RPMI8226 (cell line): ENCODE results near the gene RAI14.

Experiments used
- DNase-seq: peaks from one replicate; pipeline ENCODE4 v3.0.0-alpha.2; 2015

Gene RAI14

GRCh38 chr5:34656001-34656699 is at the start of gene RAI14:
TSS of gene RAI14 (plus strand) at chr5:34656328. CDS start at chr5:34686920, 30,592 bp downstream.
- DNase-seq = no peak

DNA sequence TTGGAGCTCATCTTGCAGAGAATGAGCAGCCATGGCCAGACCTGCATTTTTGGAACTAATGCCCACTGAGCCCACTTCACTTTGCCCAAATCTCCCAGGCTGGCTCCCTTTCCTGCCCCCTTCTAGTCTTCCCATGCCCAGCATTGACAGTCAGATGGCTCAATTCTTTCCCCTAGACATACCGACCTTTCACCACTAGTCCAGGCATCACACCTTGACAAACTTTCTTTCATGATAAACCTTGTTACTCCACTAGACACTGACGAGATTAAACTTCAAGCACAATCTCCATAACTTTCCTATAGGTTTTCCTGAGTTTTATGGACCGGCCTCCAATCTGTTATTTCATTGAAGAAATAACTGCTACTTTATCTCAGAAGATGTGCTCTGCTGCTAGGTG is 47.8 kb upstream of the RAI14 start:
- DNase-seq = no peak

- no peak for DNase-seq
These were observed 47.1 kb upstream of the RAI14 start for GRCh38 chr5:34608859-34609648.

- DNase-seq = no peak
These were observed 46.1 kb upstream of the RAI14 start for GRCh38 chr5:34609951-34610441.

DNA sequence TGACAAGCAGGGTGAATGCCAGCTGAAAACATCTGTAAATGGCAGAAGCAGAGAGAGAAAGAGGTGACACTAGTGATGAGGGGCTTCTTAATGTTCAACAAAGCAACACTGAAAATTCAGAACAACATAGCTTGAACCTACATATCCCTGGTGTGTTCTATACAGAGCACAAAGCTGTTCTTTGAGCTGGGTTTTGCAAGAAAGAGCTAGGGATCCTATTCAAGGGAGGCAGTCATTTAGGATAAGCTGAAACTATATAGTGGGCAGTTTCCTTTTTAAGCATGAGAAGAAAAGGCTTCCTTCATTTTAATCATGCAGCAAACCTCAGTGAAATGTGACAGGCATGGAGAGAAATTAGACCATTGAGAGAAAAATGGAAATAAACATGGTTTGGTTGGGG is 45.6 kb upstream of the RAI14 start:
- DNase-seq = no peak

GRCh38 chr5:34611464-34612415 is 44.4 kb upstream of the RAI14 start:
- DNase-seq = no peak

DNA sequence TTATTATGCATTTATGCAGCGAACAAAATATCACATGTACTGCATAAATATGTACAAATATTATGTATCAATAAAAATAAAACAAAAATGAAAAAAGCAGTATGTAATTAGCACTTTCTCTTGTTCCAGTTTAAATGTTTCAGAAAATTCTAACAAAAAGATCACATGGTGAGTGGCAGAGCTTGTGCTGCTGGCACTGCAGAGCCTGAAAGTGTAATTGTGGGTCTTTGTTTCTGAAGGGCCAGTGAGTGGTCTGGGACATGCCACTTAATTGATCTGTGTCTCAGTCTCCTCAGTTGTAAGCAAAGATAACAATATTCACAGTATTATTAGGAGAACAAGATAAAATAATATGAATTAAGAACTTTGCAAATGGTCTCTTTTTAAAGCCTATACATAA is 39.5 kb upstream of the RAI14 start:
- no peak for DNase-seq

- no peak for DNase-seq
These were observed 37.6 kb upstream of the RAI14 start for GRCh38 chr5:34618371-34619065.

DNA sequence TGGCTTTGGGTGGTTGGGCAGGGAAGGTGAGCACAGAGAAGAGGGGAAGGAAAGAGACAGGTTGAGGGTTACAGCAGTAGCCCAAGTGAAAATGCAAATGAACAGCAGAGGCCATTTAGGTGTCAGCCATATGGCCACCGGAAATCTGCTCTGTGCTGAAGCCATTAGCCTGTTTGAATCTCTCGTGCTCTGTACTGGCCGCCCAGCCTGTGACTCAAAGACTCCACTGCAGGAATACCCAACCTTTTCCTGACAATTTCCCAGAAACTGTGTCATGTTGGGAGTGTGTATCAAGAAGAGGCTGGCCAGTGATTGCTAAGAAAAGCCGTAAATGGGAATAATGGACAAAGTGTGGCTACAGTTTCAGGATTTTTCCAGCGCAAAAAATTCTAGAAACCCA is 35.9 kb upstream of the RAI14 start:
- no peak for DNase-seq

DNA sequence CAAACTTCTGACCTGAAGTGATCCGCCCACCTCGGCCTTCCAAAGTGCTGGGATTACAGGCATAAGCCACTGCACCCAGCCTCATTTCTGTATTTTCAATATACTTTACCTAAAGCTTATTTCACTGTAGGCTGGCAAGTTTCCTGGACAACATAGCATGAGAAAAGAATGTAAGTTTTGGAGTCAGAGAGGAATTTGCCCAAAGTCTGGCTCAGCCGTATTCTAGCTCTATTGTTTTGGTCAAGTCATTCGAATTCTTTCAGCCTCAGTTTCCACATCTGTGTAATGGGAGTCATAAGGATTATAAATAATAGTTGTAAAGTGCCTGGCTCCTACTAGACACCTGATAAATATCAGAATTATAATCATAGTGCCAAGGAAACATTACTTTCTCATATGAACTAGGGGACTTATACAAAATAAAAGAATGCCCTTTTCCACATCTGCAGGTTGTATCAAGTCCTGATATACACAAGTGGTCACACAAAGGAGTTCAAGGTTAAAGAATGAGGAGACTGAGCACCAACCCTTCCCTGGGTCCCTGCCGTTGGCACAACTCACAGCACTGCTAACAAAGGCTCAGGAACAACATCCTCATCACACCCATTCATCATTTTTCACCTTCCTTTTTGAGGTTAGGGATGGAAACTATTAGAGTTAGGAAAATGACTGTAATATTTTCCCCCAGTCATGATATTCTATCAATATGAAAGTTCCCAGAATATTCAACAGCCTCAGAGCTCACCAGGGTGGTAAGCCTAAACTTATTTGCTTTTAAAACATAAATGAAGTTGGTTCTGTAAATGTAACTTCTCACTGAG is 34.6 kb upstream of the RAI14 start:
- no peak for DNase-seq

DNA sequence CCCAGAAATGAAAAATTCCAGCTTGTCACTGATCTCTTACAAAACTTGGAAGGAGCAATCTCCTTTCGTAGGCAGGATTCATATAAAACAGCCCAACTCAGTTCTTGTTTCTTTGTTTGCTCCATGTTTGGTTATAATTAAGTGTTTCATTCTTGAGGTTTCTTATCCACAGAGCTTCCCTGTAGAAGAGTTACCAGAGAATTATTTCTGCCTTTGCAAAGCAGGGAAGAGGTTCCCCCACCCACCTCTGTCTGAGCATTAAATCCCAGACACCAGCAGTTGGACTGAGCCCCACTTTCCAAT is 34.1 kb upstream of the RAI14 start:
- no peak for DNase-seq

- DNase-seq = no peak
These were observed 31.4 kb upstream of the RAI14 start for GRCh38 chr5:34624691-34625090.

DNA sequence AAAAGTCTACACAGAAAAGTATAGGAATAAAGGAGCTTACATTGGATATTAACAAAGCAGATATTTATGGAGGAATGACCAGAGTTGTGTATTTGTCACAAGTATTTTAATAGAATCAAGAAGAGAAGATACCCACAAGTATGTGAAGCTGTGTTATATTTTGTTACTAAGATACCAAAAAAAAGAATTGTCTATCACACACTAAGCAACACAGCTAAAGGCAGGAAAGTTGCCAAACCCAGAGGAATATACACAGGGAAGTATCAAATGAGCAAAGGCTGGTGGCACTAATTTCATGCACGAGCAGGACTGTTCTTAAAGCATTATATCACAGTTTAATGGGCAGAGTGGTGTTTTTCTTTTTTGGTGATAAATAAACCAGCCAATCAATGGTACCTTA is 30.9 kb upstream of the RAI14 start:
- DNase-seq = no peak

DNA sequence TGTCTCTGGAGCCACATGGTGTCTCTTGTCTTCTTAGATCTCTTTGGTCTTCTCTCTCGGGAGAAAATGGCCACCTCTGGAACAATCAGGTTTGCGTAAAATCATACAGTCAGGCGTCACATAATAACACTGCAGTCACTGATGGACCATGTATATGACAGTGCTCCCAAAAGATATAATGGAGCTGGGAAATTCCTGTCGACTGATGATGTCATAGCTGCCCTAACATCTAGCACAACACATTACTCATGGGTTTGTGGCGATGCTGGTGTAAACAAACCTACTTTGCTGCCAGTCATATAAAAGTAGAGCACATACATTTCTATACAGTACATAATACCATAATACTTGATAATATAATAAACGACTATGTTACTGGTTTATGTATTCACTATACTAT is 30.1 kb upstream of the RAI14 start:
- DNase-seq = no peak

GRCh38 chr5:34626751-34627150 is 29.4 kb upstream of the RAI14 start:
- DNase-seq = no peak

DNA sequence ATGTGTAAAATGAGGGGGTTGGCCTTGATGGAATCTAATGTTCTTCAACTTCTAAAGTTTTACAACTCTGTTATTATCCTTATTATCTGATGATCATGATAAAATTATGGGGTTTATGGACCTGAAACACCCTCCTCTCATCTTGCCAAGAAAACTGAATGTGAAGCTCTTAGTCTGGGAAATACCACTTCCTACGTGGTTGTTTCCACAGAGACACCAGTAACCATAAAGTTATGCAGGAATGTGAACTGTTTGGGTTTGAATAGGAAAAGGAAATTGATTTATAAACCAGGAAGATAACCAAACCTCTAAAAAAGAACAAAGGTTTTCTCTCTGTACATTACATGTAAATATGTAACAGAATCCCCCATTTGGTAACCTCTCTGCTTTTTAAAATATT is 28.3 kb upstream of the RAI14 start:
- DNase-seq = no peak

DNA sequence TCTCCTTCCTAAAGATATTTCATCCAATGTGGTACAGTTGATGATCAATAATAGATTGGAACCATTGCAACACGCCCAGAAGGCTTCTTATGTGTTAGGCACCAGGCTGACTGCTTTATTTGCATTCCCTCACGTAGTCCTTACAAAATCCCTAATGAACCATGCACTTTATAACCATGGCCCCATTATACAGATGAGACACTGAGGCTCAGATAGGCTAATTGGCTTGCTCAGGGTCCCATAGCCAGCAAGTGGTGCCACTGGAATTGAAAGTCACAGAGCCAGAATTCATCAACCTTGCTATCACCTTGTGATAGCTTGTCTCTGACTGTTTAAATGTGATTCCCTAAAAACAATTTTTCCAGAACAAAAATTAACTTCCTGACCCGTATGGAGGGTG is 27.8 kb upstream of the RAI14 start:
- no peak for DNase-seq

DNA sequence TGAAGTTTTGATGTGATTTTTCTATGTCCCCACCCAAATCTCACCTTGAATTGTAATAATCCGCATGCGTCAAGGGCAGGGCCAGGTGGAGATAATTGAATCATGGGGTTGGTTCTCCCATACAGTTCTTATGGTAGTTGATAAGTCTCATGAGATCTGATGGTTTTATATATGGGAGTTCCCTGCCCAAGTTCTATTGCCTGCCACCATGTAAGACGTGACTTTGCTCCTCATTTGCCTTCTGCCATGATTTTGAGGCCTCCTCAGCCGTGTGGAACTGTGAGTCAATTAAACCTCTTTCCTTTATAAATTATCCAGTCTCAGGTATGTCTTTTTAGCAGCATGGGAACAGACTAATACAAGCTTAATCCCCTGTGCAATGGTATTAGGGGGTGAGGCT is 25.5 kb upstream of the RAI14 start:
- DNase-seq = no peak

- no peak for DNase-seq
These were observed 23.2 kb upstream of the RAI14 start for GRCh38 chr5:34632807-34633422.

- DNase-seq = no peak
These were observed 16.1 kb upstream of the RAI14 start for GRCh38 chr5:34639852-34640626.
